Medulla oblongata (tissue), 1 donor: ENCODE results near the gene ORM1.
A peak's percentile ranks its signal among the peaks of the same experiment; 100 is the strongest.
"Not testable (repeated sequence)": the region's sequence is repeated elsewhere in the genome, so short reads cannot be mapped to it uniquely, and the experiment has no call there.

ENCODE experiments used
- DNase-seq: peaks from one replicate; pipeline ENCODE4 v3.0.0-alpha.2; 2015; ENCODE audit errors: extremely low spot score

ORM1 gene

DNA sequence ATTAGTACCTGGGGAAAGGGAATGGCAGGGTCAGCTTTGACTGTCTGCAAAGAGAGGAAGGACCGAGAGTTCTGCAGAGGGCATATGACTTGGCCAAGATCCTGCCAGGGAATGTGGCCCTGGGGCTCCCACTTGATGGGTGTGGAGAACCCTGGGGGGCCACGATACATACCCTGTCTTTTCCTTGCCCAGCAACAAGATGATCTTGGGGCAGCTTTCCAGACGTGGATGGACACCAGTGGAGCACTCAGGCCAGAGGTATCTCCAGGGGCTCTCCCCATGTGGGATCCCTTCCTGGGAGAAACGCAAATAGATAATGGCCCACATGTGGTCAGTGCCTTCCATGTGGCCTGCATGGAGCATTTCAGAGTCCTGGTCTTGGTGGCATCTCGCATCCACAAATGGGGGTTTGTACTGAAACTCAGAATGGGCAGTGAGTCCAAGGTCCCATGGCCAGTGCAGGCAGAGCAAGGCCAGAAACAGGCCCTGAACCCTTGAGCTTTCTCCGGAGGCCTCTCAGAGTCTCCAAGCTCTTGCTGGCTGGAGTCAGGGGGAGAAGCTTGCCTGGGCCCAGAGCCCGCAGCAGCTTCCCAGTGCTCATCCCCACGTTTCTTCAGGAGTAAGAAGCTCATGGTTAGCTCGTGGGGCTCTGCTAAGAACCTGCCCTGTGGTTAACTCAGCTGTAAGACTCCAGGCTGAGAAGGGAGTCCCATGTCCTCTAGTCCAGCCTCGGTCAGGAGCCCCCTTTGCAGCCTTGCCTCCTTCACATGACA lies 18.3 kb upstream of the ORM1 start:
- DNase-seq = no peak

DNA sequence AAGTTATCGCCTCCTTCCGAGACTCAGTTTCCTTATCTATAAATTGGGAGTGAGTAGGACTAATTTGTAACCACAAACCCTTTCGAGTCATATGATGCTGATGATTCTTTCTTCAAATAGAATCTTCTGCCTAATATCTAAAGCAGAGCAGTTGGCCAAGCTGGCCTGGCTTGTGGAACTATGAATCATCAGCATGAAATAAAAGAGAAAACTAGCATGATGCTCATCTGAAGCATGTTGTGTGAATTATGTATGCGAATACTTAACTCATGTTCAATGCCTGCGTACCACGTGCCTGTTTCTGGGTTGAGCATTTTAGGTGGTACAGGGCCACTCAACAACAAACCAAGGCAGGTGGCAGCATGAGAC lies 15.0 kb upstream of the ORM1 start:
- DNase-seq = no peak

DNA sequence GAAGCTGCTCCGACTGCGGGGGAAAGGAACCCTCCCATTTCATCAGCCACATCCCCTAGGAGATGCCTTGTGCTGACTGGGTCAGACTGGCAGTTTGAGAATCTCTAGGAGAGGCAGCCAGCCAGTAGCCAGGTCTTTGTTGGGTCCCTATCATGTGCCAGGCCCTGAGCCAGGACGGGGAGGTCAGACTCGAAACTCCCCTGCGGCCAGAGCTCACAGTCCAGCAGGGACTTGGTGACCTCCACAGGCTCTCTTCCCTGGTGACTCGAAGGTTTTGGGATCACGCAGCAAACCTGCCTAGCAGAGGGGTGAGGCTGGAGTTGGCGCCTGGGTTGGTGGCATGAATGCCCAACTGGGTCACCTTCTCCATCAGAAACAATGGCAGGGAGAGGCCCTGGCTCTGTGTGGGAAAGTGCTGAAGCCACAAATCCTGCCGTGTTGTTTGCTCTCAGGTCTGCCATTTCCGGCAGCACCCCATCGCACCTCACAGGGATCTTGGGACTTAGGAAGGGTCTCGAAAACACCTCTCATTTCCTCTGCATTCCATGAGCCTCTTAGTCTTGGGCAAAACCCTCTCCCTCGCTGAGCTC lies 14.4 kb upstream of the ORM1 start:
- DNase-seq = no peak

GRCh38 chr9:114309096-114309495 lies 13.8 kb upstream of the ORM1 start:
- no peak for DNase-seq

DNA sequence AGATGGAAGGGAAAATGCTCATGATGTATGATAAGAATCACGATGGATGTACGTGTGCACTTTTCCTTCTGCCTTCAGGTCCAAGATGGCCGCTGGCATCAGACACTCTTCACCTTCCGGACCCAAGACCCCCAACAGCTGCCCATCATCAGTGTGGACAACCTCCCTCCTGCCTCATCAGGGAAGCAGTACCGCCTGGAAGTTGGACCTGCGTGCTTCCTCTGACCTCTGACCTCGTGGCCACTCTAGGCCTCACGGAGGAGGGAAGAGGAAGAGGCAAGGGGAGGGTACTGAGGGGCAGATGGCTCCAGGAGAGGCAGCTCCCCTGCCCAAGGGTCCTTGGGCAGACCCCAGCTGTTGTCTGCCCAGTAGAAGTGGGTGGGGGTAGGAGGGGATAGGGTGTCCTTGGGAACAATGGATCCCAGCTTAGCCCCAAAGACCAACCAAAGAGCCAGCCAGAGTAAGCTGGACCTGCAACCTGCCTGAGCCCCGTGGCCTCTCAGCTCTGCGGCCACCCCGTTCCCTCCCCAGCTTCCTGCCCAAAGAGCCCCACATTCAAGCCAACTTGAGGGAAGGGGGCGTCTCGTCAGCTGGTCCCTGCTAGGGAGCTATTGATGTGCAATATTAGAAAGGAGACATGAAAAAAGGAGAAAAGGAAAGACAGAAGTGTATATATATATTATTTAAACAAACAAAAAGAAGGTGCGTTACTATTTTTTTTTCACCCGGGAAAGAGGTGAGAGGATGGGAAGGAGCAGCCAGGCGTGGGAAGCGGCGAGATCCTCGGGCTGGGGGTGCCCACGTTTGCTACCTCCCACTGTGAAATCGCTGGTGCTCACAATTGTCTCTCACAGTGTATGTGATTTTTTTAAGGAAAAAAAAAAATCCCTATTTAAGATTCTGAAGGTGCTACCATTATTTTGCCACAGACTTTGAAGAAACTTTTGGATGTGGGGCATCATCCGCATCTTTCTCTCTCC lies 12.1 kb upstream of the ORM1 start:
- no peak for DNase-seq

DNA sequence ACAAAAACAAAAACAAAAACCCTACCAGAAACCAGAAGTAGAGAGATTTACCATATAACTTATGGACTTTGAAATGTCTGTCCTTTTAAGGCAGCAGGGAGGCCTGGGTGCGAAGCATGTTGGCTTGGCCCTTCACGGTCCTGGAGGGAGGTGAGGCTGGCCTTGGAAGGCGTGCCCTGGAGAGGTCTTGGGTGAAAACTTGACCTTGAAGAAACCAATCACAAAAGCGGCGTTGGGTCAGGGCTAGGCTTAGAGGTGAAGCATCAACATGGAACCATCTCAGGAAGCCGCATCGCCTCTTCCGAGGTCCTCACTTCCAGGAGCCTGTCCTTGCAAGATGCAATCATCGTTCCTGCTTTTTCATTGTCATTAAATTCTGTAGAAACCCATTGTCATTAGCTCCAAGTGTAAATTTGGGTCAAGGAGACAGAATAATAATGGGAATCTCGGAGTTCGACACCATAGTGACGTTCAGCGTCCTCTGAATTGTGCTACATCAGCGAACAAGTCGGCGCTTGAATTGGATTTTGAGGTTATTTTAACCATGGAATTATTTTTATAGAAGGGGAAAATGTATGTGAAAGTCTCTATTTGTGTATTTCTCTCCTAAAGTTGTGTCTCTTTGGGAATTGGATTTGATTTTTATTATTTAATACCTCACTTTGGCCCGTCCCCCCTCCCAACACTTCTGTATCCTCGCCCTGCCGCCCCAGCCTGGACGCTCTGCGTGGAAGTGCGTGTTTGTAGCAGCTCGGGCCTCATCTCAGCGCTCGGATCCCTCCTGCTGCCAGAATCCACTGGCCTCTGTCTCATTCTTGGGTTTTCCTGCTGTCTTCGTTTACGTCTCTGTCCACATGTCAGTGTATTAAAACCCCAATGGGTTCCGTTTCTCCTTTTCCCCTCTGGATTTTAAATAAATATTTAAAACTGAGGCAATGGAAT lies 11.1 kb upstream of the ORM1 start:
- DNase-seq = no peak

- DNase-seq = no peak
Observed at GRCh38 chr9:114312513-114312875, 10.4 kb upstream of the ORM1 start.

DNA sequence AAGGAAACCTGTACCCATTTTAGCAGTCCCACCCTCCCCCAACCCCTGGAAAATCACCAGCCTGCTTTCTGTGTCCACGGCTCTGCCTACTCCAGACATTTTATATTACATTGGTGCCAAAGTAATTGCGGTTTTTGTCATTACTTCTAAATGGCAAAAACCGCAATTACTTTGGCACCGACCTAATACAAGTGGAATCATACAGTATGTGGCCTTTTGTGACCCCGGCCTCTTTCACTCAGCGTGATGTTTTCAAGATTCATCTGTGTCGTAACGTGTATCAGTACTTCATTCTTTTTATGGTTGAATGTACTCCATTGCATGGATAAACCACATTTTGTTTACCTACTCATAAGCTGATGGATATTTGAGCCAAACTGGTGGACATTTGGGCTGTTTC lies 9.7 kb upstream of the ORM1 start:
- no peak for DNase-seq

GRCh38 chr9:114314256-114314867 lies 8.5 kb upstream of the ORM1 start:
- no peak for DNase-seq

DNA sequence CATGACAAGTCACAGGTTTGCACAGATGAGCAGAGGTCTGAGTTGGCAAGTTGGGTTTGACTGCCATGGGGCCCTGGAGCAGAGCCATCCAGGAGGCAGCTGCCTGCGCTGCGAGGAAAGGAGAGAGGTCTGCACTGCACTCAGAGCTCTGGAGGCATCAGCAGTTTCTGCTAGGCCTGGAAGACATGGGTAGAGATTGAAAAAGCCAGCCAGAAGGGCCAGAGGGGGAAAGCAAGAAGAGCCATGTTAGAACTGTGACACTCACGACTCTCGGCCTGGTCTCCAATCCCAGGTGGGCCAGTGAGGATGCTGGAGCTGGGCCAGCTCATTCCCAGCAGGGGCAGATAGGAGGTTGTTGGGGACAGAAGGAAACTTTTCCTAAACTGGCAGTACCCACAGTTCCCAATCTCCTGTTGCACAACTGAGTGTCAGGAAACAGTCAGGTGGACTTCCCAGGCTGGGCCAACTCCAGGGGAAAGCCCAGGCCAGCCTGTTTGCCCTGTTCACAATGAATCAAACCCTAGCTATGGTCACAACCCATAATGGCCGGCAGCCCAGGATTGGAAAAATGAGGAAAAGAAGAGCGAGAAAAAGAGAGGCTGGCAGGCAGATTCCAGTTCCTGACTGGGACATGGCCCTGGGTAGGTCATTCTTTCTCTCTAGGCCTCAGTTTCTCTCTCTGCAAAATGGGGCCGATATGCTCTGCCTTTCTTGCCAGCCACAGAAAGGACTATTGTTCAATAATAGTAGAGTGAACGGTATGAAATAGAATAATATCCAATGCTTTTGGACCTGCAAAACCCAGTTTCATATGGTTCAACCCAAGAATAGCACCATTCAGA lies 7.8 kb upstream of the ORM1 start:
- DNase-seq = no peak

- no peak for DNase-seq
Observed at GRCh38 chr9:114315723-114316363, 7.1 kb upstream of the ORM1 start.

DNA sequence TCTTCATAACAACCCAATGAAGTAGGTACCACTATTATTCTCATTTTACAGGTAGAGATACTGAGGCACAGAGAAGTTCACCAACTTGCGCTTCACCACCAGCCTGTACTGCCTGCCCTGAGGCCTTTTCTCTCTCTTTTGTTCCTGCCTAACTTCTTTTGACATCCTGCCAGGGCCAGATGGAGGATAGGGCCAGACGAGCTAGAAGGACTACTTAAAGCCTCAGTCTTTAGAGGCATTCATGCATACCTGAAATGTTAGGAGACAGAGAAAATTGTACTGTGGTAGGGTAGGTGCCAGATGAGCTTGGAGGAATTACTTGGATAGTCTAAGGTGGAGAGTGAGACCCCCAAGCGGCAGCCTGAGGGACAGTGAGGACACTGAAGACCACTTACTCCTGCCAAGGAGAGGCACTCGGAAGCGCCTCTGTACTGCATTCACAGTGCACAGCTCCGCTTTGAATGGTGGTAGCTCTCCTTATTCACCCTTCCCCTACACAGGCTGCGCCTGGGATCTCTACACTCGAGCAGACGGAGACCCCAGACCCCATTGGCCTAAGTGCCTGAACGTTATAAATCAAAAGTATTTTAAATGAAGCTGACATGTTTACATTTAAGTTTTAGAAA lies 6.2 kb upstream of the ORM1 start:
- DNase-seq = peak; percentile 24

GRCh38 chr9:114317665-114318357 lies 5.1 kb upstream of the ORM1 start:
- DNase-seq = no peak

GRCh38 chr9:114318416-114318815 lies 4.5 kb upstream of the ORM1 start:
- no peak for DNase-seq

- no peak for DNase-seq
Observed at GRCh38 chr9:114319147-114319546, 3.8 kb upstream of the ORM1 start.

DNA sequence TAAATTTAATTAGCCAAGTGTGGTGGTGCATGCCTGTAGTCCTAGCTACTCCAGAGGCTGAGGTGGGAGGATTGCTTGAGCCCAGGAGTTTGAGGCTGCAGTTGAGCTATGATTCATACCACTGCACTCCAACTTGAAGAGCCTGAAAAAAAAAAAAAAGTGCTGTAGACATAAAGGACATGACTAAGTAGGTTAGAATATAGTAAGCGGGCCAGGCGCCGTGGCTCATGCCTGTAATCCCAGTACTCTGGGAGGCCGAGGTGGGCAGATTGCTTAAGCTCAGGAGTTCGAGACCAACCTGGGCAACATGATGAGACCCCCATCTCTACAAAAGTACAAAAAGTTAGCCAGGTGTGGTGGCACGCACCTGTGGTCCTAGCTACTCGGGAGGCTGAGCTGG lies 2.2 kb upstream of the ORM1 start:
- DNase-seq = not testable (repeated sequence)

- no peak for DNase-seq
Observed at GRCh38 chr9:114321759-114322158, 1.1 kb upstream of the ORM1 start.

DNA sequence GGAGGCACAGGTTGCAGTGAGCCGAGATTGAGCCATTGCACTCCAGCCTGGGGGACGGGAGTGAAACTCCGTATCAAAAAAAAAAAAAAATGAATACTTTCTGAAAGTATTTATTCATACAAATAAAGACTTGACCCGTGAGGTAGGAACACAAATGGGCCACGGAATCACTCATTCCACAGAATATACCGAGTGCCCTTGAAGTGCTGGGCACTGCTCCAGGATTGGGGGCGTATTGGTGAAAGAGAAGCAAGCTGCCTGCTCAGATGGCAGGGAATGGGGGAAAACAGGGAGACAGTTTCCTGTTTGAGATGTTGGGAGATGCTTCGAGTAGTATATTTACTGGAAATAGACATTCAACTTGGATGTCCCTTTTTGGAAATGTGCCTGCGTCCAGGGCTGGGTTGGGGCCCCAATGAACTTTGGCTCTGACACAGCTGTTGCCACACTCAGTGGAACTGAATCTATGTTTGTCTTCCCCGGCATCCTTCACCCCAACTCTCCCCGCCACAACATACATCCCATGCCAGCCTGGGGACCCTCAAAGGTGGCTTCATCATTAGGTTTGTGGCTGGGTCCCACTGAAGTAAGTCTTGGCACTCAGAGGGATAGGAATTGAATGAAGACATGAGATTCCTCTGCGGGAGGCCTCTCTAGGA lies 609 bp upstream of the ORM1 start:
- DNase-seq = not testable (repeated sequence)
